PFSK-1 (cell line): ENCODE measurements around the gene OPRPN.

Experiments
- FOXP2 ChIP-seq: optimal IDR thresholded peaks from 2 replicates; pipeline ENCODE3; 2011; ENCODE audit warnings: borderline replicate concordance, control low read depth, inconsistent platforms; ENCODE audit not compliant: insufficient read depth; ENCODE audit errors: extremely low read length, extremely low read depth
- POLR2AphosphoS5 ChIP-seq: IDR thresholded peaks from 2 replicates; pipeline ENCODE4 v1.6.1; 2012; ENCODE audit warnings: low read depth, mild to moderate bottlenecking, control low read depth, low read length, moderate library complexity
- REST ChIP-seq, 2 experiments: IDR thresholded peaks; 2 replicates each; pipeline versions ENCODE4 v1.6.1 to v1.8.0; 2011 to 2012; ENCODE audit warnings: low read depth in 2 of 2, low read length in 2 of 2, control low read depth in 1 of 2, inconsistent platforms in 1 of 2, mild to moderate bottlenecking in 1 of 2, moderate library complexity in 1 of 2; ENCODE audit not compliant: insufficient read depth in 1 of 2
- SIN3A ChIP-seq: IDR thresholded peaks from 2 replicates; pipeline ENCODE4 v1.6.1; 2012; ENCODE audit warnings: mild to moderate bottlenecking, low read length, moderate library complexity, borderline replicate concordance; ENCODE audit not compliant: insufficient read depth
- TAF1 ChIP-seq: IDR thresholded peaks from 2 replicates; pipeline ENCODE4 v1.6.1; 2012; ENCODE audit warnings: low read length, control low read depth, borderline replicate concordance; ENCODE audit not compliant: insufficient read depth

- no peak for TF ChIP-seq REST (IDR thresholded peaks at IDR 0.05; ENCODE audit: insufficient read depth in 1 of 2, low read depth in 2 of 2, low read length in 2 of 2)
- no peak for TF ChIP-seq POLR2AphosphoS5
- no peak for TF ChIP-seq TAF1
- no peak for TF ChIP-seq SIN3A
- TF ChIP-seq FOXP2 = no peak
These were observed 44.7 kb downstream of the OPRPN start for GRCh38 chr4:70442474-70442873.
